GM20431 (cell line): Measurements from ENCODE around the gene MORN3.

Experiments
- in situ Hi-C: fragments of 300-500 bp; cut with MseI, MboI; formaldehyde crosslinking; loops from one replicate; pipeline ENCODE4 v1.15.0; 2020; ENCODE audit warnings: low sequenced_read_pairs; ENCODE audit not compliant: unreplicated experiment

Gene MORN3

GRCh38 chr12:121614872-121615467 lies 54.5 kb downstream of the MORN3 start:
- in situ Hi-C loops: no loop called here

GRCh38 chr12:121613462-121613861 lies 56.0 kb downstream of the MORN3 start:
- in situ Hi-C loops: no loop called here

GRCh38 chr12:121611306-121611705 lies 58.1 kb downstream of the MORN3 start:
- in situ Hi-C loops: no loop called here

- in situ Hi-C loops: no loop called here
Measured at GRCh38 chr12:121610239-121611149, 59.0 kb downstream of the MORN3 start.

GRCh38 chr12:121608301-121608700 lies 61.2 kb downstream of the MORN3 start:
- in situ Hi-C loops: no loop called here

GRCh38 chr12:121603581-121603980 lies 65.9 kb downstream of the MORN3 start:
- in situ Hi-C loops: no loop called here

- in situ Hi-C loops: no loop called here
Measured at GRCh38 chr12:121602766-121603165, 66.7 kb downstream of the MORN3 start.

GRCh38 chr12:121600702-121601336 lies 68.6 kb downstream of the MORN3 start:
- in situ Hi-C loops: no loop called here
